ENCODE measurements around the gene PLEKHG4B.
A peak's percentile ranks its signal among the peaks of the same experiment; 100 is the strongest.

Gene PLEKHG4B

DNA sequence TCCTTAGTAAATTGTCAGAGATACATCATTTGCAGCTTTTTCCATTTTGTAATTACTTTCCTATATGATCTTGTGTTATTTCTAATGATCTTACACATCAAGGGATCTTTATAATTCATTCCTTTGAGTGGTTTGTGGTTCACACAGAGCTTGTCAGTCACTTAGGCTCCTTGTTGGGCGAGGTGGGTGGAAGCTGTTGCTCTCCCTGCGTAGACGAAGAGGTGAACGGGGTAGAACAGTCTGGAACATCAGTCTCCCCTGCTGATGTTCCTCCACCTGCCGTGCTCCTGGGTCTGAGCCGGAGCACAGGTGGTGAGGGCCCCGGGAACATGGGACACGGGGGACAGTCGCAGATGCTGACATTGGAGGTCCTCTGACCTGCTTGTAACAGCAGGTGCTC lies 143.6 kb downstream of the PLEKHG4B start:
- peak; percentile 17 for DNase-seq

- peak; percentile 22 for DNase-seq
Measured at GRCh38 chr5:237931-238330, 146.0 kb downstream of the PLEKHG4B start.
